Body of pancreas (tissue), 4 donors: ENCODE measurements around the gene SPG11. TPM values are rescaled to one million over a fixed set of nuclear protein-coding genes. Genes with fewer than 3 reads are reported as not detected.
"Not testable (repeated sequence)": the region's sequence is repeated elsewhere in the genome, so short reads cannot be mapped to it uniquely, and the experiment has no call there.

Source experiments
- ATAC-seq: fragments of 150-250 bp; one replicate; pipeline ENCODE4 v1.9.1; 2016
- DNase-seq, 4 donors: peaks; one replicate each; pipeline ENCODE4 v3.0.0-alpha.2; 2019
- H3K27ac ChIP-seq, 4 donors: fragments of 200-600 bp; sonication (generic); 1 replicate in 3 of 4; 2 replicates in 1 of 4; pipeline versions ENCODE4 v1.5.1 to v1.6.1; 2016 to 2019; ENCODE audit warnings: mild to moderate bottlenecking in 1 of 4, mixed read lengths in 1 of 4, moderate library complexity in 1 of 4
- H3K27me3 ChIP-seq, 2 donors: fragments of 200-600 bp; sonication (generic); one replicate each; pipeline ENCODE4 v1.6.0; 2016; ENCODE audit warnings: mild to moderate bottlenecking in 1 of 2
- H3K36me3 ChIP-seq, 2 donors: fragments of 200-600 bp; sonication (generic); replicated peaks in 1 of 2; 2 replicates each; pipeline ENCODE4 v1.5.1; 2016; ENCODE audit warnings: low read depth in 2 of 2; ENCODE audit not compliant: insufficient read depth in 1 of 2
- H3K4me1 ChIP-seq: fragments of 200-600 bp; sonication (generic); one replicate; pipeline ENCODE4 v1.6.0; 2016
- H3K4me3 ChIP-seq, 2 donors: fragments of 200-600 bp; sonication (generic); 1 replicate in 1 of 2; 2 replicates in 1 of 2; pipeline ENCODE4 v1.5.1; 2016 to 2019
- H3K9me3 ChIP-seq, 3 donors: fragments of 200-600 bp; sonication (generic); 1 replicate in 2 of 3; 2 replicates in 1 of 3; pipeline ENCODE4 v1.5.1; 2016
- CTCF ChIP-seq, 7 experiments: fragments of 450-650 bp in 4 of 7; fragments of 200-600 bp in 3 of 7; sonication (generic) in 3 of 7; IDR thresholded peaks; one replicate each; pipeline ENCODE4 v1.5.1; 2016 to 2019; ENCODE audit warnings: antibody characterized with exemption in 7 of 7
- POLR2A ChIP-seq, 3 donors: fragments of 450-650 bp; IDR thresholded peaks; one replicate each; pipeline ENCODE4 v1.6.1; 2016; ENCODE audit warnings: antibody characterized with exemption in 3 of 3, mild to moderate bottlenecking in 2 of 3
- WGBS, 2 donors: methylation state at CpG; one replicate each; pipeline ENCODE4 v1.1.5; 2017; 5-methylcytosine and 5-hydroxymethylcytosine counted together
- intact Hi-C: fragments of 100-400 bp; cut with DNase I; formaldehyde crosslinking; loops from one replicate; pipeline ENCODE4 v1.15.1; 2023
- total RNA-seq, 2 donors: library from RNA; depleted of rRNA; stranded (reverse); fragments of >200 nt; gene quantifications; one replicate each; pipeline ENCODE4 v1.1.0, GENCODE V29; 2016

The SPG11 gene
- total RNA-seq, 2 donors from 2014 or later: 40.5 to 115 TPM

GRCh38 chr15:44694416-44694815, 31.0 kb upstream of the SPG11 start:
- no peak for DNase-seq
- H3K27me3 ChIP-seq: no peaks in the 10 kb centered on the region
- no peak for TF ChIP-seq CTCF (IDR thresholded peaks at IDR 0.05)
- TF ChIP-seq POLR2A (IDR thresholded peaks at IDR 0.05): no peak
- H3K36me3 ChIP-seq: no peaks in the 10 kb centered on the region
- H3K4me1 ChIP-seq: no peaks in the 10 kb centered on the region
- intact Hi-C loops: no loop called here
- H3K4me3 ChIP-seq: no peak overlapping the region
- no peak overlapping the region for H3K27ac ChIP-seq
- no peaks in the 10 kb centered on the region for H3K9me3 ChIP-seq
- ATAC-seq: no peak
- 78 to 85% methylated on average over 4 of the region's 4 CpGs for whole genome bisulfite sequencing, 2 donors

- Histone ChIP-seq H3K9me3 (no peaks in the 10 kb centered on the region), H3K4me1 (no peaks in the 10 kb centered on the region), H3K4me3 (no peak overlapping the region), H3K36me3 (no peaks in the 10 kb centered on the region), H3K27me3 (no peaks in the 10 kb centered on the region), H3K27ac (no peak overlapping the region)
- no peak for ATAC-seq
- 100% methylated on average over 1 of the region's 1 CpG for WGBS, 2 donors
- DNase-seq: no peak
- intact Hi-C loops: no loop called here
- TF ChIP-seq POLR2A (IDR thresholded peaks at IDR 0.05): no peak
- no peak for TF ChIP-seq CTCF (IDR thresholded peaks at IDR 0.05)
Measured at GRCh38 chr15:44692659-44693058, 29.2 kb upstream of the SPG11 start.

GRCh38 chr15:44690245-44690644, 26.8 kb upstream of the SPG11 start:
- ATAC-seq, H3K36me3 ChIP-seq, H3K4me3 ChIP-seq, H3K27me3 ChIP-seq, intact Hi-C loops, H3K27ac ChIP-seq, H3K9me3 ChIP-seq, H3K4me1 ChIP-seq, DNase-seq: not testable (repeated sequence)
- 72 to 82% methylated on average over 1 of the region's 1 CpG for WGBS, 2 donors

GRCh38 chr15:44689318-44689717, 25.9 kb upstream of the SPG11 start:
- intact Hi-C loops, H3K4me1 ChIP-seq, H3K27me3 ChIP-seq, H3K4me3 ChIP-seq, ATAC-seq, DNase-seq, H3K9me3 ChIP-seq, H3K36me3 ChIP-seq, H3K27ac ChIP-seq: not testable (repeated sequence)
- 75 to 87% methylated on average over 2 of the region's 2 CpGs for WGBS, 2 donors

- peak in 2 of 3 donors; percentile 16 to 24 for TF ChIP-seq POLR2A (IDR thresholded peaks at IDR 0.05)
- H3K4me3 ChIP-seq, H3K36me3 ChIP-seq, H3K9me3 ChIP-seq, ATAC-seq, intact Hi-C loops, H3K27me3 ChIP-seq: not testable (repeated sequence)
- DNase-seq: peak; percentile 71 to 88 (median 84)
- peaks cover 11% of the 10 kb centered on the region for H3K4me1 ChIP-seq
- peak overlapping the region in 2 of 4 donors; percentile 25 to 38 for H3K27ac ChIP-seq
- WGBS, 2 donors: 35 to 42% methylated on average over 8 of the region's 8 CpGs
Measured at GRCh38 chr15:44682809-44683682, 19.6 kb upstream of the SPG11 start.

GRCh38 chr15:44682211-44682610, 18.7 kb upstream of the SPG11 start:
- Histone ChIP-seq H3K27ac (no peak overlapping the region), H3K4me3 (no peak overlapping the region), H3K9me3 (no peaks in the 10 kb centered on the region), H3K36me3 (no peaks in the 10 kb centered on the region), H3K27me3 (no peaks in the 10 kb centered on the region), H3K4me1 (peaks cover 11% of the 10 kb centered on the region)
- ATAC-seq (no peak), DNase-seq (no peak)
- 69% methylated on average over 2 of the region's 2 CpGs for WGBS, 2 donors
- intact Hi-C loops: no loop called here
- TF ChIP-seq CTCF (IDR thresholded peaks at IDR 0.05): no peak
- no peak for TF ChIP-seq POLR2A (IDR thresholded peaks at IDR 0.05)
